DND-41 (cell line): Measurements from ENCODE around the gene SNTG2.

ENCODE experiments used
- ATAC-seq: fragments of 200-7000 bp; cut with Tn5 transposase; 3 replicates; pipeline ENCODE4 v1.9.1; 2021; ENCODE audit warnings: low read depth; ENCODE audit not compliant: insufficient read depth
- DNase-seq: peaks from one replicate; pipeline ENCODE4 v3.0.0-alpha.2; 2020
- H2AFZ ChIP-seq: 2 replicates; pipeline ENCODE4 v1.6.0; 2012; ENCODE audit warnings: low read depth, low read length
- H3K27ac ChIP-seq: 2 replicates; pipeline ENCODE4 v1.5.1; 2012; ENCODE audit warnings: low read length, inconsistent platforms
- H3K27me3 ChIP-seq: fragments of 200-600 bp; sonication (generic); 2 replicates; pipeline ENCODE4 v1.6.0; 2012; ENCODE audit warnings: low read length, mild to moderate bottlenecking, inconsistent platforms; ENCODE audit not compliant: insufficient read depth, poor library complexity
- H3K36me3 ChIP-seq: 2 replicates; pipeline ENCODE4 v1.5.1; 2012; ENCODE audit warnings: low read length, inconsistent platforms; ENCODE audit not compliant: insufficient read depth
- H3K4me1 ChIP-seq: 2 replicates; pipeline ENCODE4 v1.5.1; 2012; ENCODE audit warnings: mild to moderate bottlenecking, low read length; ENCODE audit not compliant: insufficient read depth
- H3K4me2 ChIP-seq: 2 replicates; pipeline ENCODE4 v1.6.0; 2012; ENCODE audit warnings: mild to moderate bottlenecking, moderate library complexity, low read length, inconsistent platforms; ENCODE audit not compliant: insufficient read depth
- H3K4me3 ChIP-seq, 2 experiments: fragments of 200-600 bp in 1 of 2; shearing (Covaris generic) in 1 of 2; 2 replicates each; pipeline ENCODE4 v1.5.1; 2012 to 2016; ENCODE audit warnings: inconsistent platforms in 2 of 2, low read length in 2 of 2, mild to moderate bottlenecking in 2 of 2, low read depth in 1 of 2, moderate library complexity in 1 of 2
- H3K79me2 ChIP-seq: 2 replicates; pipeline ENCODE4 v1.6.0; 2012; ENCODE audit warnings: low read length, inconsistent platforms; ENCODE audit not compliant: insufficient read depth
- H3K9ac ChIP-seq: 2 replicates; pipeline ENCODE4 v1.6.0; 2012; ENCODE audit warnings: low read depth, mild to moderate bottlenecking, inconsistent platforms, low read length, moderate library complexity
- H3K9me3 ChIP-seq: 2 replicates; pipeline ENCODE4 v1.5.1; 2012; ENCODE audit warnings: low read length, moderate library complexity, mild to moderate bottlenecking, inconsistent platforms; ENCODE audit not compliant: insufficient read depth, severe bottlenecking
- H4K20me1 ChIP-seq: 2 replicates; pipeline ENCODE4 v1.6.0; 2012; ENCODE audit warnings: low read length; ENCODE audit not compliant: insufficient read depth
- EZH2 ChIP-seq: IDR thresholded peaks from 3 replicates; pipeline ENCODE4 v1.6.1; 2012; ENCODE audit warnings: borderline replicate concordance, low read depth, mild to moderate bottlenecking, moderate library complexity, low read length, inconsistent platforms; ENCODE audit not compliant: severe bottlenecking
- TF ChIP-seq, protein P1 (sequence below): IDR thresholded peaks from 2 replicates; pipeline ENCODE4 v1.5.1; 2012; ENCODE audit warnings: borderline replicate concordance, low read length, moderate library complexity, mild to moderate bottlenecking; ENCODE audit not compliant: poor library complexity, severe bottlenecking; ENCODE audit errors: extremely low read depth

Gene SNTG2

DNA sequence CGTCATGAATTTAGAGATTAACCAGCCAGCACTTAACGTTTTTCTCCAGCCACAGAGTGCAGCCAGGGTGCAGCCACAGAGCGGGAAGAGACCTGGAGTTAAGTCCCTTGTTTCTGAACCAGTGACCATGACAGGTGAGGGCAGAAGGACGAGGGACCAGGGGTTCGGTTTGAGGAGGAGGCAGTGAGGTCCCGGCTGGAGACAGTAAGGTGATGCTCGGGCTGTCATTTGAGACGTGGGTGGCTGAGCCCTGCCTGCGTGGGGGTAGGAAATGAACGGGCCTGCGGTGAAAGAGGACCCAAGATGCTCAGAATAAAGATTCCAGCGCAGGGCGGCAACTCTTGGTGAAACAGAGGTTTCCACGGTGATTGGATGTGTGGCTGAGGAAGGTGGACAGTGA lies 205.9 kb downstream of the SNTG2 start:
- no peak overlapping the region for H3K4me2 ChIP-seq
- no peaks in the 10 kb centered on the region for H4K20me1 ChIP-seq
- no peak overlapping the region for H3K27ac ChIP-seq
- H3K27me3 ChIP-seq: no peaks in the 10 kb centered on the region
- DNase-seq (no peak), ATAC-seq (no peak)
- H3K9me3 ChIP-seq: no peaks in the 10 kb centered on the region
- no peak overlapping the region for H3K9ac ChIP-seq
- H3K4me1 ChIP-seq: peaks cover 12% of the 10 kb centered on the region
- peaks cover 14% of the 10 kb centered on the region; the same call in 1 of the 2 replicates for H3K36me3 ChIP-seq
- TF ChIP-seq EZH2: no peak
- TF ChIP-seq, protein P1, sequence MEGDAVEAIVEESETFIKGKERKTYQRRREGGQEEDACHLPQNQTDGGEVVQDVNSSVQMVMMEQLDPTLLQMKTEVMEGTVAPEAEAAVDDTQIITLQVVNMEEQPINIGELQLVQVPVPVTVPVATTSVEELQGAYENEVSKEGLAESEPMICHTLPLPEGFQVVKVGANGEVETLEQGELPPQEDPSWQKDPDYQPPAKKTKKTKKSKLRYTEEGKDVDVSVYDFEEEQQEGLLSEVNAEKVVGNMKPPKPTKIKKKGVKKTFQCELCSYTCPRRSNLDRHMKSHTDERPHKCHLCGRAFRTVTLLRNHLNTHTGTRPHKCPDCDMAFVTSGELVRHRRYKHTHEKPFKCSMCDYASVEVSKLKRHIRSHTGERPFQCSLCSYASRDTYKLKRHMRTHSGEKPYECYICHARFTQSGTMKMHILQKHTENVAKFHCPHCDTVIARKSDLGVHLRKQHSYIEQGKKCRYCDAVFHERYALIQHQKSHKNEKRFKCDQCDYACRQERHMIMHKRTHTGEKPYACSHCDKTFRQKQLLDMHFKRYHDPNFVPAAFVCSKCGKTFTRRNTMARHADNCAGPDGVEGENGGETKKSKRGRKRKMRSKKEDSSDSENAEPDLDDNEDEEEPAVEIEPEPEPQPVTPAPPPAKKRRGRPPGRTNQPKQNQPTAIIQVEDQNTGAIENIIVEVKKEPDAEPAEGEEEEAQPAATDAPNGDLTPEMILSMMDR: no peak
- H3K79me2 ChIP-seq: no peaks in the 10 kb centered on the region
- no peak overlapping the region for H2AFZ ChIP-seq
- H3K4me3 ChIP-seq: no peak overlapping the region

DNA sequence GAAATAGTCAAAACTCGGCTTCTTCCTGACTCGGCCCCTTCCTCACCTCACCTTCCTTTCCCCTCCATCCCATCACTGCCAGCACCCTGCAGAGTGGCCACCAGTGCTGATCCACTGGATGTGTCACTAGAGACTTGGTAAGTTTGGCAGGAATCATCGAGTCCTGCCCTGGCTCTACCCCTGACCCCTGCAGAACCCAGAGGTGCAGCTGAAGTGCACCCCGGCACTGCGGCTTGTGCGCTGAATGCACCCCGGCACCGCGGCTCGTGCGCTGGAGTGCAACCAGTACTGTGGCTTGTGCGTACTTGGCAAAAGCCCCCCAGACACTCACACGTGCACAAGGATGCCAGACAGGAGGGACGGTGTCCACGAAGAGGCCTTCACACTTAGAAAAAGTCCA lies 206.5 kb downstream of the SNTG2 start:
- no peak overlapping the region for H3K4me2 ChIP-seq
- DNase-seq: no peak
- TF ChIP-seq, protein P1: no peak
- TF ChIP-seq EZH2: no peak
- no peak for ATAC-seq
- H3K9ac ChIP-seq: no peak overlapping the region
- H3K27ac ChIP-seq: no peak overlapping the region
- peaks cover 14% of the 10 kb centered on the region; the same call in 1 of the 2 replicates for H3K36me3 ChIP-seq
- peaks cover 18% of the 10 kb centered on the region for H3K4me1 ChIP-seq
- H4K20me1 ChIP-seq: no peaks in the 10 kb centered on the region
- no peaks in the 10 kb centered on the region for H3K27me3 ChIP-seq
- H3K9me3 ChIP-seq: no peaks in the 10 kb centered on the region
- H3K4me3 ChIP-seq: no peak overlapping the region
- no peak overlapping the region for H2AFZ ChIP-seq
- H3K79me2 ChIP-seq: no peaks in the 10 kb centered on the region

DNA sequence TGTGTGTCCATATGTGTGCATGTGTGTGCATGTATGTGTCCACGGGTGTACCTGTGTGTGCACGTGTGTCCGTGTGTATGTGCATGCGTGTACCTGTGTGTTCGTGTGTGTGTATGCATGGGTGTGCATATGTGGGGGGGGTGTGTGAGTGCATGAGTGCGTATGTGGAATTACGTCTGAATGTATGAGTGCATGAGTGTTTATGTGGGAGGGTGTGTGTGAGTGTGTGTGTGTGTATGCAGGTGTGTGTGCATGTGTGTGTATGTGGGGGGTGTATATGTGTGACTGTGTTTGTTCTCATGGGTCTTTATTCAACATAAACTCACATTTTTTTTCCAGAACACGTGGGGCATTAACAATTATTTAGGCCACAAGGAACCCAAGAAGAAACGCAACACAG lies 208.4 kb downstream of the SNTG2 start:
- TF ChIP-seq, protein P1: no peak
- TF ChIP-seq EZH2: no peak
- Histone ChIP-seq H3K27me3 (no peaks in the 10 kb centered on the region), H3K4me2 (no peak overlapping the region), H3K4me1 (peaks cover 37% of the 10 kb centered on the region), H4K20me1 (no peaks in the 10 kb centered on the region), H3K9ac (no peak overlapping the region), H3K79me2 (no peaks in the 10 kb centered on the region), H3K36me3 (peaks cover 12% of the 10 kb centered on the region; the same call in 1 of the 2 replicates), H3K9me3 (peaks cover 11% of the 10 kb centered on the region), H3K4me3 (no peak overlapping the region), H2AFZ (no peak overlapping the region), H3K27ac (no peak overlapping the region)
- ATAC-seq: no peak
- DNase-seq: no peak
